Measurements from ENCODE around the gene ANXA6.

ANXA6 gene

DNA sequence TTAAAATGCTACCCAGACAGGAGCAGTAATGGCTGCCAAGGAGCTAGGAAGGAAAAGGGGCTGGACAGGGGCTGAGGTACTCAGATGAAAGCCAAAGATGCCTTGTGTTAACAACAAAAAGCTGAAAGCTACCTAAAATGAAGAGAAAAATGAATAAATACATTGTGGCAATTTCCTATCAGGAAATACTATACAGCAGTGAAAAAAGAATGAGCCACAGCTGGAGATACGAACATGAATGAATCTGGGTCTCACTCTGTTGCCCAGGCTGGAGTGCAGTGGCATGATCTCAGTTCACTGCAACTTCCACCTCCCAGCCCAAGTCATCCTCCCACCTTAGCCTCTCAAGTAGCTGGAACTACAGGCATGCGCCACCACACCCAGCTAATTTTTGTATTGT, 83.0 kb downstream of the ANXA6 start:
- TF ChIP-seq, protein P1, sequence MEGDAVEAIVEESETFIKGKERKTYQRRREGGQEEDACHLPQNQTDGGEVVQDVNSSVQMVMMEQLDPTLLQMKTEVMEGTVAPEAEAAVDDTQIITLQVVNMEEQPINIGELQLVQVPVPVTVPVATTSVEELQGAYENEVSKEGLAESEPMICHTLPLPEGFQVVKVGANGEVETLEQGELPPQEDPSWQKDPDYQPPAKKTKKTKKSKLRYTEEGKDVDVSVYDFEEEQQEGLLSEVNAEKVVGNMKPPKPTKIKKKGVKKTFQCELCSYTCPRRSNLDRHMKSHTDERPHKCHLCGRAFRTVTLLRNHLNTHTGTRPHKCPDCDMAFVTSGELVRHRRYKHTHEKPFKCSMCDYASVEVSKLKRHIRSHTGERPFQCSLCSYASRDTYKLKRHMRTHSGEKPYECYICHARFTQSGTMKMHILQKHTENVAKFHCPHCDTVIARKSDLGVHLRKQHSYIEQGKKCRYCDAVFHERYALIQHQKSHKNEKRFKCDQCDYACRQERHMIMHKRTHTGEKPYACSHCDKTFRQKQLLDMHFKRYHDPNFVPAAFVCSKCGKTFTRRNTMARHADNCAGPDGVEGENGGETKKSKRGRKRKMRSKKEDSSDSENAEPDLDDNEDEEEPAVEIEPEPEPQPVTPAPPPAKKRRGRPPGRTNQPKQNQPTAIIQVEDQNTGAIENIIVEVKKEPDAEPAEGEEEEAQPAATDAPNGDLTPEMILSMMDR (IDR thresholded peaks at IDR 0.05; ENCODE audit: insufficient read depth, low read length, poor library complexity, severe bottlenecking) = no peak
- no peaks in the 10 kb centered on the region for H3K27me3 ChIP-seq (replicated peaks; ENCODE audit: control insufficient read depth, insufficient read depth, low read length)
- peaks cover 25% of the 10 kb centered on the region for H3K36me3 ChIP-seq (ENCODE audit: control insufficient read depth, insufficient read depth, low read length)
- no peak overlapping the region for H3K4me3 ChIP-seq (replicated peaks; ENCODE audit: low read depth, low read length)
- DNase-seq (ENCODE audit: extremely low read depth, insufficient read length) = no peak

- TF ChIP-seq, protein P1 (IDR thresholded peaks at IDR 0.05; ENCODE audit: insufficient read depth, low read length, poor library complexity, severe bottlenecking) = no peak
- Histone ChIP-seq H3K4me3 (replicated peaks; ENCODE audit: low read depth, low read length) (no peak overlapping the region), H3K36me3 (ENCODE audit: control insufficient read depth, insufficient read depth, low read length) (peaks cover 27% of the 10 kb centered on the region)
Measured at GRCh38 chr5:151073280-151073679, 84.3 kb downstream of the ANXA6 start.

GRCh38 chr5:151072630-151073025, 85.0 kb downstream of the ANXA6 start:
- peaks cover 29% of the 10 kb centered on the region for H3K36me3 ChIP-seq (ENCODE audit: control insufficient read depth, insufficient read depth, low read length)
- TF ChIP-seq, protein P1 (IDR thresholded peaks at IDR 0.05; ENCODE audit: insufficient read depth, low read length, poor library complexity, severe bottlenecking) = no peak
- no peak overlapping the region for H3K4me3 ChIP-seq (replicated peaks; ENCODE audit: low read depth, low read length)
- H3K27me3 ChIP-seq (replicated peaks; ENCODE audit: control insufficient read depth, insufficient read depth, low read length) = no peaks in the 10 kb centered on the region
- DNase-seq (ENCODE audit: extremely low read depth, insufficient read length) = no peak

More at GRCh38 chr5:151073280-151073679, 84.3 kb downstream of the ANXA6 start:
- H3K27me3 ChIP-seq (replicated peaks; ENCODE audit: control insufficient read depth, insufficient read depth, low read length) = no peaks in the 10 kb centered on the region
- no peak for DNase-seq (ENCODE audit: extremely low read depth, insufficient read length)

DNA sequence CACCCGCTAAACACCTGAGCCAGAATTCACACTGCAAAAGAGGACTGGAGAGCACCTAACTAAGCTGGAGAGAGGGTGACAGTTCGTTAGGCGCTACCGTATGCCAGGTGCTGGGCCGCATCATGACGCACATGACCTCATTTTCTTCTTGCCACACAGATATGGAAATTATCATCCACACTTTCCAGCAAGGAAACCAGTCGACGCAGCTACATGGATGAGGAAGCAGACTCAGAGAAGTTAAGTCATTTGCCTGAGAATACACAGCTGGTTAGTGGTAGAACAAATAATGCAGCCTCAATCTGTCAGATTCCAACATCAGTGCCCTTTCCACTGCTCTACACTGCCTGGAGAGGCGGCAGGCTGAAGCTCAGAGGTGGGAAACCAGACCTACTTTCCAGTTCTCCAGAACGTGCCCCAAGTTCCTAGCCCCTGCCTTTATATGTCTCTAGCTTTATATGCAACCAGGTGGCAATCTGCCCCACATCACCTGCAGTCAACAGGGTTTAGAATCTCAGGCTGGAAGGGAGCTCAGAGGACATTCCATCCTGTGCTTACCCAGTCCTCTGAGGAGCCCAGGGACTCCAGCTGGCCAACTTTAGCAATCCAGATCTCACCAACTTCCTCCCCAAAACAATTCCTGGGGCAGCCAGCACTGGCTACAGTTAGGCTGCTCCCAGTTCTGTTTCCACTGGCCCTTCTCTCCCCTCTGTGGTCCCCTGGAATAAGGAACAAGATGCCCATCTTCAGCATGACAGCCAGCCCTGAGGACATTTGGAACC, 85.5 kb downstream of the ANXA6 start:
- no peak overlapping the region for H3K4me3 ChIP-seq (replicated peaks; ENCODE audit: low read depth, low read length)
- H3K27me3 ChIP-seq (replicated peaks; ENCODE audit: control insufficient read depth, insufficient read depth, low read length) = no peaks in the 10 kb centered on the region
- TF ChIP-seq, protein P1 (IDR thresholded peaks at IDR 0.05; ENCODE audit: insufficient read depth, low read length, poor library complexity, severe bottlenecking) = no peak
- H3K36me3 ChIP-seq (ENCODE audit: control insufficient read depth, insufficient read depth, low read length) = peaks cover 32% of the 10 kb centered on the region
- DNase-seq (ENCODE audit: extremely low read depth, insufficient read length) = no peak

GRCh38 chr5:151071021-151071420, 86.6 kb downstream of the ANXA6 start:
- Histone ChIP-seq H3K36me3 (ENCODE audit: control insufficient read depth, insufficient read depth, low read length) (peaks cover 38% of the 10 kb centered on the region), H3K27me3 (replicated peaks; ENCODE audit: control insufficient read depth, insufficient read depth, low read length) (no peaks in the 10 kb centered on the region), H3K4me3 (replicated peaks; ENCODE audit: low read depth, low read length) (no peak overlapping the region)
- TF ChIP-seq, protein P1 (IDR thresholded peaks at IDR 0.05; ENCODE audit: insufficient read depth, low read length, poor library complexity, severe bottlenecking) = no peak
- no peak for DNase-seq (ENCODE audit: extremely low read depth, insufficient read length)
